ENCODE results near the gene STPG1. TPM values are rescaled to one million over a fixed set of nuclear protein-coding genes. Genes with fewer than 3 reads are reported as not detected.

STPG1 gene
- total and polyA plus RNA-seq, 2 of the 13 experiments (the other 11 are each of a cell fraction or from before 2014, with no cell fraction given), result 3.4 to 4.3 TPM

- no peak for TF ChIP-seq ZNF138 (CRISPR knock-in tag; IDR thresholded peaks at IDR 0.05; ENCODE audit: low read depth)
- TF ChIP-seq TP53 (CRISPR knock-in tag; conservative IDR thresholded peaks at IDR 0.05), result no peak
- no peak for TF ChIP-seq SCMH1 (CRISPR knock-in tag; IDR thresholded peaks at IDR 0.05; ENCODE audit: borderline replicate concordance)
- TF ChIP-seq KDM2A (CRISPR knock-in tag; IDR thresholded peaks at IDR 0.05; ENCODE audit: borderline replicate concordance, low read depth), result peak; percentile 43; the same call in 1 of the 2 replicates
- no peak for TF ChIP-seq ZNF432 (CRISPR knock-in tag; IDR thresholded peaks at IDR 0.05; ENCODE audit: borderline replicate concordance)
- TF ChIP-seq GTF2F1 (IDR thresholded peaks at IDR 0.05; ENCODE audit: low read length), result no peak
- TF ChIP-seq KLF16 (CRISPR knock-in tag; IDR thresholded peaks at IDR 0.05), result no peak
- peak; percentile 50; the same call in 1 of the 2 replicates for TF ChIP-seq ZBTB38 (CRISPR knock-in tag; IDR thresholded peaks at IDR 0.05)
- no peak for TF ChIP-seq NFIB (CRISPR knock-in tag; IDR thresholded peaks at IDR 0.05; ENCODE audit: borderline replicate concordance)
- TF ChIP-seq, protein P1, sequence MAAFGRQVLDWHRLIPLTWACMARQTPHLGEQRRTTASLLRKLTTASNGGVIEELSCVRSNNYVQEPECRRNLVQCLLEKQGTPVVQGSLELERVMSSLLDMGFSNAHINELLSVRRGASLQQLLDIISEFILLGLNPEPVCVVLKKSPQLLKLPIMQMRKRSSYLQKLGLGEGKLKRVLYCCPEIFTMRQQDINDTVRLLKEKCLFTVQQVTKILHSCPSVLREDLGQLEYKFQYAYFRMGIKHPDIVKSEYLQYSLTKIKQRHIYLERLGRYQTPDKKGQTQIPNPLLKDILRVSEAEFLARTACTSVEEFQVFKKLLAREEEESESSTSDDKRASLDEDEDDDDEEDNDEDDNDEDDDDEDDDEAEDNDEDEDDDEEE (CRISPR knock-in tag; IDR thresholded peaks at IDR 0.05), result peak; percentile 19; the same call in 1 of the 2 replicates
- TF ChIP-seq PRMT3 (CRISPR knock-in tag; IDR thresholded peaks at IDR 0.05; ENCODE audit: borderline replicate concordance, low read depth), result no peak
- TF ChIP-seq ZNF674 (CRISPR knock-in tag; IDR thresholded peaks at IDR 0.05; ENCODE audit: low read depth), result no peak
- TF ChIP-seq EEA1 (CRISPR knock-in tag; IDR thresholded peaks at IDR 0.05; ENCODE audit: borderline replicate concordance), result no peak
- no peak for TF ChIP-seq ZNF713 (CRISPR knock-in tag; IDR thresholded peaks at IDR 0.05)
- peak; percentile 54 for TF ChIP-seq TEAD3 (CRISPR knock-in tag; optimal IDR thresholded peaks at IDR 0.05; ENCODE audit: borderline replicate concordance)
- TF ChIP-seq, protein P2, sequence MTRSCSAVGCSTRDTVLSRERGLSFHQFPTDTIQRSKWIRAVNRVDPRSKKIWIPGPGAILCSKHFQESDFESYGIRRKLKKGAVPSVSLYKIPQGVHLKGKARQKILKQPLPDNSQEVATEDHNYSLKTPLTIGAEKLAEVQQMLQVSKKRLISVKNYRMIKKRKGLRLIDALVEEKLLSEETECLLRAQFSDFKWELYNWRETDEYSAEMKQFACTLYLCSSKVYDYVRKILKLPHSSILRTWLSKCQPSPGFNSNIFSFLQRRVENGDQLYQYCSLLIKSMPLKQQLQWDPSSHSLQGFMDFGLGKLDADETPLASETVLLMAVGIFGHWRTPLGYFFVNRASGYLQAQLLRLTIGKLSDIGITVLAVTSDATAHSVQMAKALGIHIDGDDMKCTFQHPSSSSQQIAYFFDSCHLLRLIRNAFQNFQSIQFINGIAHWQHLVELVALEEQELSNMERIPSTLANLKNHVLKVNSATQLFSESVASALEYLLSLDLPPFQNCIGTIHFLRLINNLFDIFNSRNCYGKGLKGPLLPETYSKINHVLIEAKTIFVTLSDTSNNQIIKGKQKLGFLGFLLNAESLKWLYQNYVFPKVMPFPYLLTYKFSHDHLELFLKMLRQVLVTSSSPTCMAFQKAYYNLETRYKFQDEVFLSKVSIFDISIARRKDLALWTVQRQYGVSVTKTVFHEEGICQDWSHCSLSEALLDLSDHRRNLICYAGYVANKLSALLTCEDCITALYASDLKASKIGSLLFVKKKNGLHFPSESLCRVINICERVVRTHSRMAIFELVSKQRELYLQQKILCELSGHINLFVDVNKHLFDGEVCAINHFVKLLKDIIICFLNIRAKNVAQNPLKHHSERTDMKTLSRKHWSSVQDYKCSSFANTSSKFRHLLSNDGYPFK (CRISPR knock-in tag; IDR thresholded peaks at IDR 0.05; ENCODE audit: borderline replicate concordance), result no peak; the same call in 1 of the 2 replicates
- TF ChIP-seq, protein P3, sequence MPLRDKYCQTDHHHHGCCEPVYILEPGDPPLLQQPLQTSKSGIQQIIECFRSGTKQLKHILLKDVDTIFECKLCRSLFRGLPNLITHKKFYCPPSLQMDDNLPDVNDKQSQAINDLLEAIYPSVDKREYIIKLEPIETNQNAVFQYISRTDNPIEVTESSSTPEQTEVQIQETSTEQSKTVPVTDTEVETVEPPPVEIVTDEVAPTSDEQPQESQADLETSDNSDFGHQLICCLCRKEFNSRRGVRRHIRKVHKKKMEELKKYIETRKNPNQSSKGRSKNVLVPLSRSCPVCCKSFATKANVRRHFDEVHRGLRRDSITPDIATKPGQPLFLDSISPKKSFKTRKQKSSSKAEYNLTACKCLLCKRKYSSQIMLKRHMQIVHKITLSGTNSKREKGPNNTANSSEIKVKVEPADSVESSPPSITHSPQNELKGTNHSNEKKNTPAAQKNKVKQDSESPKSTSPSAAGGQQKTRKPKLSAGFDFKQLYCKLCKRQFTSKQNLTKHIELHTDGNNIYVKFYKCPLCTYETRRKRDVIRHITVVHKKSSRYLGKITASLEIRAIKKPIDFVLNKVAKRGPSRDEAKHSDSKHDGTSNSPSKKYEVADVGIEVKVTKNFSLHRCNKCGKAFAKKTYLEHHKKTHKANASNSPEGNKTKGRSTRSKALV (CRISPR knock-in tag; IDR thresholded peaks at IDR 0.05), result peak; percentile 53; the same call in 1 of the 2 replicates
- no peak for TF ChIP-seq SRSF9 (IDR thresholded peaks at IDR 0.05; ENCODE audit: borderline replicate concordance, insufficient read depth, low read depth, low read length, poor library complexity, severe bottlenecking)
- peak; percentile 58 for TF ChIP-seq HNRNPLL (IDR thresholded peaks at IDR 0.05; ENCODE audit: low read depth, low read length, poor library complexity, severe bottlenecking)
These were observed at the start of gene STPG1 (continued) for GRCh38 chr1:24413350-24414163.

Data from HepG2 (cell line).